Large intestine (tissue), 3 donors: ENCODE data around the gene ABLIM2. TPM values are rescaled to one million over a fixed set of nuclear protein-coding genes. Genes with fewer than 3 reads are reported as not detected.

Experiments
- DNase-seq, 2 donors: peaks; one replicate each; pipeline versions ENCODE4 v3.0.0 to v3.0.0-alpha.2; 2013
- H3K27ac ChIP-seq: one replicate; pipeline ENCODE4 v1.5.1; 2013; ENCODE audit warnings: low read length
- H3K27me3 ChIP-seq: 2 replicates; pipeline ENCODE4 v1.6.1; 2013; ENCODE audit warnings: low read length; ENCODE audit not compliant: control insufficient read depth, insufficient read depth
- H3K36me3 ChIP-seq: 2 replicates; pipeline ENCODE4 v1.6.1; 2013; ENCODE audit warnings: low read length; ENCODE audit not compliant: control insufficient read depth, insufficient read depth
- H3K4me1 ChIP-seq: one replicate; pipeline ENCODE4 v1.6.1; 2013; ENCODE audit warnings: low read length; ENCODE audit not compliant: control insufficient read depth, insufficient read depth
- H3K4me3 ChIP-seq: one replicate; pipeline ENCODE4 v1.5.1; 2013; ENCODE audit warnings: low read length
- H3K9me3 ChIP-seq: one replicate; pipeline ENCODE4 v1.6.1; 2013; ENCODE audit warnings: mild to moderate bottlenecking, low read depth, low read length, moderate library complexity; ENCODE audit not compliant: control insufficient read depth
- WGBS: methylation state at CpG from one replicate; pipeline ENCODE4 v1.1.5; 2013; ENCODE audit warnings: low lambda C conversion rate; ENCODE audit not compliant: insufficient coverage; 5-methylcytosine and 5-hydroxymethylcytosine counted together
- polyA plus RNA-seq: library from polyadenylated mRNA; unstranded; fragments of 120-200 nt; gene quantifications from one replicate; pipeline ENCODE4 v1.2.1, GENCODE V29; 2013

The ABLIM2 gene
- polyA plus RNA-seq, 1 donor, result 5.9 TPM

- DNase-seq, result peak; percentile 18 to 40
- Histone ChIP-seq H3K9me3 (no peaks in the 10 kb centered on the region), H3K27ac (no peak overlapping the region), H3K4me1 (no peaks in the 10 kb centered on the region), H3K36me3 (no peaks in the 10 kb centered on the region), H3K27me3 (peaks cover 12% of the 10 kb centered on the region), H3K4me3 (no peak overlapping the region)
- no CpG with 5 or more reads among the region's 15 CpGs for WGBS
Measured at GRCh38 chr4:8044699-8045098, 113.9 kb downstream of the ABLIM2 start.

GRCh38 chr4:8044244-8044643 lies 114.4 kb downstream of the ABLIM2 start:
- no peaks in the 10 kb centered on the region for H3K36me3 ChIP-seq
- no peak overlapping the region for H3K4me3 ChIP-seq
- no peak for DNase-seq
- no peak overlapping the region for H3K27ac ChIP-seq
- H3K9me3 ChIP-seq, result no peaks in the 10 kb centered on the region
- 80% methylated on average over 1 of the region's 7 CpGs for WGBS
- peaks cover 12% of the 10 kb centered on the region for H3K27me3 ChIP-seq
- no peaks in the 10 kb centered on the region for H3K4me1 ChIP-seq

GRCh38 chr4:8043596-8043995 lies 115.0 kb downstream of the ABLIM2 start:
- H3K4me1 ChIP-seq, result no peaks in the 10 kb centered on the region
- H3K9me3 ChIP-seq, result no peaks in the 10 kb centered on the region
- no peak overlapping the region for H3K4me3 ChIP-seq
- WGBS, result no CpG with 5 or more reads among the region's 16 CpGs
- DNase-seq, result no peak
- peaks cover 14% of the 10 kb centered on the region for H3K27me3 ChIP-seq
- H3K36me3 ChIP-seq, result no peaks in the 10 kb centered on the region
- no peak overlapping the region for H3K27ac ChIP-seq

- H3K36me3 ChIP-seq, result no peaks in the 10 kb centered on the region
- H3K27me3 ChIP-seq, result peaks cover 14% of the 10 kb centered on the region
- WGBS, result 67% methylated on average over 1 of the region's 11 CpGs
- no peak for DNase-seq
- H3K4me1 ChIP-seq, result no peaks in the 10 kb centered on the region
- no peaks in the 10 kb centered on the region for H3K9me3 ChIP-seq
- no peak overlapping the region for H3K4me3 ChIP-seq
- no peak overlapping the region for H3K27ac ChIP-seq
Measured at GRCh38 chr4:8041868-8042267, 116.7 kb downstream of the ABLIM2 start.

- DNase-seq, result no peak
- H3K9me3 ChIP-seq, result no peaks in the 10 kb centered on the region
- peaks cover 14% of the 10 kb centered on the region for H3K27me3 ChIP-seq
- no peak overlapping the region for H3K4me3 ChIP-seq
- no peak overlapping the region for H3K27ac ChIP-seq
- no CpG with 5 or more reads among the region's 7 CpGs for WGBS
- no peaks in the 10 kb centered on the region for H3K36me3 ChIP-seq
- H3K4me1 ChIP-seq, result no peaks in the 10 kb centered on the region
Measured at GRCh38 chr4:8041172-8041571, 117.4 kb downstream of the ABLIM2 start.

- no peaks in the 10 kb centered on the region for H3K9me3 ChIP-seq
- WGBS, result no CpG with 5 or more reads among the region's 7 CpGs
Measured at GRCh38 chr4:8040607-8041006, 118.0 kb downstream of the ABLIM2 start.

GRCh38 chr4:8039853-8040252 lies 118.8 kb downstream of the ABLIM2 start:
- no CpG with 5 or more reads among the region's 11 CpGs for WGBS
- peaks cover 10% of the 10 kb centered on the region for H3K27me3 ChIP-seq
- H3K4me1 ChIP-seq, result no peaks in the 10 kb centered on the region
- H3K27ac ChIP-seq, result no peak overlapping the region
- H3K4me3 ChIP-seq, result no peak overlapping the region
- H3K36me3 ChIP-seq, result no peaks in the 10 kb centered on the region
- H3K9me3 ChIP-seq, result no peaks in the 10 kb centered on the region
- no peak for DNase-seq

More at GRCh38 chr4:8040607-8041006, 118.0 kb downstream of the ABLIM2 start:
- Histone ChIP-seq H3K4me3 (no peak overlapping the region), H3K27me3 (peaks cover 11% of the 10 kb centered on the region), H3K36me3 (no peaks in the 10 kb centered on the region), H3K27ac (no peak overlapping the region), H3K4me1 (no peaks in the 10 kb centered on the region)
- no peak for DNase-seq

GRCh38 chr4:8039290-8039689 lies 119.3 kb downstream of the ABLIM2 start:
- Histone ChIP-seq H3K9me3 (no peaks in the 10 kb centered on the region), H3K36me3 (no peaks in the 10 kb centered on the region), H3K4me3 (no peak overlapping the region), H3K4me1 (no peaks in the 10 kb centered on the region), H3K27me3 (peaks cover 7% of the 10 kb centered on the region), H3K27ac (no peak overlapping the region)
- WGBS, result no CpG with 5 or more reads among the region's 6 CpGs
- DNase-seq, result peak in 1 of 2 donors; percentile 9

GRCh38 chr4:8038719-8039251 lies 119.8 kb downstream of the ABLIM2 start:
- Histone ChIP-seq H3K36me3 (no peaks in the 10 kb centered on the region), H3K4me3 (no peak overlapping the region), H3K4me1 (no peaks in the 10 kb centered on the region), H3K9me3 (no peaks in the 10 kb centered on the region), H3K27ac (no peak overlapping the region), H3K27me3 (peaks cover 4% of the 10 kb centered on the region)
- WGBS, result 70% methylated on average over 2 of the region's 7 CpGs
- DNase-seq, result no peak

GRCh38 chr4:8038083-8038482 lies 120.5 kb downstream of the ABLIM2 start:
- Histone ChIP-seq H3K4me1 (no peaks in the 10 kb centered on the region), H3K9me3 (no peaks in the 10 kb centered on the region), H3K27ac (no peak overlapping the region), H3K36me3 (no peaks in the 10 kb centered on the region), H3K4me3 (no peak overlapping the region), H3K27me3 (peaks cover 2% of the 10 kb centered on the region)
- no peak for DNase-seq
- WGBS, result no CpG with 5 or more reads among the region's 2 CpGs

GRCh38 chr4:8037150-8037769 lies 121.4 kb downstream of the ABLIM2 start:
- WGBS, result 80% methylated on average over 1 of the region's 7 CpGs
- Histone ChIP-seq H3K4me3 (no peak overlapping the region), H3K27me3 (peaks cover 2% of the 10 kb centered on the region), H3K27ac (no peak overlapping the region), H3K9me3 (no peaks in the 10 kb centered on the region), H3K36me3 (no peaks in the 10 kb centered on the region), H3K4me1 (no peaks in the 10 kb centered on the region)
- no peak for DNase-seq
